K562 (cell line): ENCODE measurements around the gene KIAA0930. TPM values are rescaled to one million over a fixed set of nuclear protein-coding genes. Genes with fewer than 3 reads are reported as not detected.

Experiments
- ATAC-seq: fragments of 200-7000 bp; cut with Tn5 transposase; 3 replicates; pipeline ENCODE4 v1.9.1; 2020; ENCODE audit warnings: moderate library complexity
- BruUV-seq: library from RNA; stranded (reverse); fragments of 400-500 nt; replicated peaks from 2 replicates; lab custom pipeline; 2021; lab: Mats Ljungman, UMichigan
- CTCF ChIA-PET: fragments of 300-600 bp; formaldehyde crosslinking; extraction: SDS; loops from one replicate; lab custom pipeline; 2021; ENCODE audit warnings: low intra/inter-chr PET ratio; lab: Yijun Ruan, JAX
- POLR2A ChIA-PET: fragments of 300-600, 350-650 bp; sonication (Branson Sonifier 250); formaldehyde crosslinking; extraction: SDS; loops from one replicate; lab custom pipeline; 2021; ENCODE audit warnings: antibody characterized with exemption, inconsistent platforms; lab: Yijun Ruan, JAX
- DNase-seq, 4 experiments: peaks; one replicate each; pipeline versions ENCODE4 v3.0.0 to v3.0.0-alpha.2; 2011 to 2018; ENCODE audit warnings: low spot score in 3 of 4, mixed read lengths in 3 of 4; ENCODE audit errors: extremely low read depth in 1 of 4
- FAIRE-seq: peaks from 2 replicates; lab custom pipeline; 2011; peaks lifted over from hg19 to GRCh38; lab: Jason Lieb, UNC
- H2AFZ ChIP-seq: 2 replicates; pipeline ENCODE4 v1.6.0; 2011; ENCODE audit warnings: low read depth, low read length, control low read depth, inconsistent platforms
- H3K27ac ChIP-seq: fragments of 200-600 bp; 3 replicates; pipeline ENCODE4 v1.8.0; 2011; ENCODE audit warnings: low read depth, mild to moderate bottlenecking, control low read depth, inconsistent platforms, low read length, moderate library complexity, mixed read lengths; ENCODE audit errors: extremely low read depth
- H3K27me3 ChIP-seq, 2 experiments: fragments of 300-600 bp in 1 of 2; 2 replicates in 1 of 2; 3 replicates in 1 of 2; pipeline versions ENCODE4 v1.6.0 to v1.8.0; 2011; ENCODE audit warnings: inconsistent platforms in 2 of 2, low read length in 2 of 2, mild to moderate bottlenecking in 1 of 2, mixed read lengths in 1 of 2, moderate library complexity in 1 of 2; ENCODE audit not compliant: control insufficient read depth in 2 of 2, insufficient read depth in 2 of 2
- H3K36me3 ChIP-seq: fragments of 300-600 bp; 3 replicates; pipeline ENCODE4 v1.8.0; 2011; ENCODE audit warnings: mild to moderate bottlenecking, low read length, inconsistent platforms; ENCODE audit not compliant: control insufficient read depth, insufficient read depth
- H3K4me1 ChIP-seq, 2 experiments: fragments of 200-600 bp in 1 of 2; replicated peaks in 1 of 2; 2 replicates in 1 of 2; 3 replicates in 1 of 2; pipeline versions ENCODE4 v1.5.1 to v1.8.0; 2011; ENCODE audit warnings: inconsistent platforms in 2 of 2, low read length in 2 of 2, mild to moderate bottlenecking in 1 of 2, mixed read lengths in 1 of 2, moderate library complexity in 1 of 2; ENCODE audit not compliant: control insufficient read depth in 2 of 2, insufficient read depth in 2 of 2
- H3K4me2 ChIP-seq: 2 replicates; pipeline ENCODE4 v1.6.1; 2011; ENCODE audit warnings: low read length, control low read depth, inconsistent platforms, mixed read lengths; ENCODE audit not compliant: insufficient read depth
- H3K4me3 ChIP-seq: fragments of 200-600 bp; sonication (generic), shearing (Covaris generic); 2 replicates; pipeline ENCODE4 v1.5.1; 2016; ENCODE audit warnings: control low read depth, inconsistent platforms
- H3K79me2 ChIP-seq: fragments of 200-600 bp; 3 replicates; pipeline ENCODE4 v1.8.0; 2011; ENCODE audit warnings: low read length, inconsistent platforms; ENCODE audit not compliant: control insufficient read depth, insufficient read depth
- H3K9ac ChIP-seq, 2 experiments: 2 replicates each; pipeline versions ENCODE4 v1.6.0 to v1.6.1; 2011; ENCODE audit warnings: low read depth in 2 of 2, low read length in 2 of 2, control low read depth in 1 of 2, inconsistent platforms in 1 of 2, mild to moderate bottlenecking in 1 of 2, mixed read lengths in 1 of 2; ENCODE audit not compliant: insufficient read depth in 1 of 2
- H3K9me1 ChIP-seq: one replicate; pipeline ENCODE4 v1.6.0; 2011; ENCODE audit warnings: inconsistent platforms, mild to moderate bottlenecking, low read length, moderate library complexity; ENCODE audit not compliant: control insufficient read depth, insufficient read depth
- H3K9me3 ChIP-seq: replicated peaks from 2 replicates; pipeline ENCODE4 v1.5.1; 2011; ENCODE audit warnings: low read depth, low read length, inconsistent platforms; ENCODE audit not compliant: control insufficient read depth, insufficient read depth
- H4K20me1 ChIP-seq: replicated peaks from 2 replicates; pipeline ENCODE4 v1.6.1; 2011; ENCODE audit warnings: low read length, inconsistent platforms, mixed read lengths; ENCODE audit not compliant: control insufficient read depth, insufficient read depth
- ATF1 ChIP-seq, 2 experiments: fragments of 450-650 bp in 1 of 2; IDR thresholded peaks; 2 replicates each; pipeline ENCODE4 v1.6.1; 2016; ENCODE audit warnings: missing compliant biosample characterization in 1 of 2, missing genetic modification characterization in 1 of 2
- SMARCE1 ChIP-seq: fragments of 450-650 bp; IDR thresholded peaks from 2 replicates; pipeline ENCODE4 v1.7.1; 2016; ENCODE audit warnings: mild to moderate bottlenecking
- WGBS: fragments of 100-300 bp; shearing (Covaris generic); methylation state at CpG from one replicate; pipeline ENCODE4 v1.1.6; 2016; ENCODE audit warnings: low coverage, mixed read lengths; ENCODE audit not compliant: insufficient coverage; ENCODE audit errors: missing lambda C conversion rate; 5-methylcytosine and 5-hydroxymethylcytosine counted together
- in situ Hi-C: fragments of 300-500 bp; cut with MboI; formaldehyde crosslinking; loops from 4 replicates; pipeline ENCODE4 v1.15.0; 2018; ENCODE audit warnings: inconsistent platforms, mixed read lengths
- intact Hi-C: fragments of 100-400 bp; cut with micrococcal nuclease; formaldehyde crosslinking; loops from 2 replicates; pipeline ENCODE4 v1.14.2; 2022
- polyA plus RNA-seq, 8 experiments: library from polyadenylated mRNA; depleted of rRNA in 4 of 8; stranded (reverse) in 5 of 8; unstranded in 3 of 8; fragments of >200 nt; fragmentation: Nextera tagmentation in 2 of 8; fragmentation: Illumina TruSeq in 1 of 8; extraction: Ambion mirVana in 2 of 8; extraction: Trizol in 1 of 8; gene quantifications; 2 replicates each; pipeline versions ENCODE4 v1.2.1 to v1.2.3, GENCODE V29; 2011 to 2014; ENCODE audit warnings: inconsistent platforms in 1 of 8, missing spikeins in 1 of 8
- total RNA-seq, 7 experiments: library from RNA; depleted of rRNA in 6 of 7; stranded (reverse); fragments of >200 nt in 6 of 7; fragmentation: Illumina TruSeq in 2 of 7; extraction: Trizol in 2 of 7; gene quantifications; 2 replicates each; pipeline versions ENCODE4 v1.2.1 to v1.2.3, GENCODE V29; 2011 to 2021; ENCODE audit warnings: low replicate concordance in 1 of 7
- TF ChIP-seq, protein P1 (sequence below), 2 experiments: fragments of 450-650 bp; IDR thresholded peaks; 2 replicates each; pipeline ENCODE4 v1.6.1; 2018; ENCODE audit warnings: mild to moderate bottlenecking in 2 of 2, low read depth in 1 of 2; ENCODE audit not compliant: partially characterized antibody in 2 of 2

Gene KIAA0930
- total and polyA plus RNA-seq, 9 of the 15 experiments (the other 6 are each of a cell fraction or from before 2014, with no cell fraction given), result 0.24 to 12.1 (median 6.4) TPM

DNA sequence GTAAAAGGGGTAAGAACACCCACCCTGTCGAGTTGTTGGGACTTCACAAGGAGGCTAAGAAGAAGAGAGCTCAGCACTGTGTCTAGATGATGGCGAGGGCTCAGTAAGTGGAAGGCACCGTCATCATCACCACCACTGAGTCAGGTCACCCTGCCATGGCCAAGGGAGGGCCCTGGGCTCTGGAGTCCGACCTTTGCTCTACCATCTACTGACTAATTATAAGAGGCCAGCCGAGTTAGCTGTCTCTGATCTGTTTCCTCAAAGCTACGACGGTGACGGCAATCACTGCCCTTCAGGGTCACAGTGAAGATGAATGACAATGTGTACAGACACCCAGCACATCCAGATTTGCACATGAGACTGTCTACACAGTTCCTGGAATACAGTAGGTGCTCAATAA, 29.3 kb downstream of the KIAA0930 start:
- peaks cover 0 to 8% of the 10 kb centered on the region in 2 experiments; a peak in 2 of 5 replicates for H3K27me3 ChIP-seq
- ChIA-PET POLR2A (no interaction called here), CTCF (no interaction called here)
- H3K9me3 ChIP-seq, result no peaks in the 10 kb centered on the region
- peaks cover 0 to 33% of the 10 kb centered on the region in 2 experiments; a peak in 3 of 5 replicates for H3K4me1 ChIP-seq
- H3K4me2 ChIP-seq, result no peak overlapping the region
- WGBS, result 40% methylated on average over 8 of the region's 8 CpGs
- in situ Hi-C loops (no loop called here), intact Hi-C loops (no loop called here)
- ATAC-seq (no peak), FAIRE-seq (no peak), DNase-seq (no peak)
- no peaks in the 10 kb centered on the region for H3K79me2 ChIP-seq
- BruUV-seq, result no TSS peak
- H3K4me3 ChIP-seq, result no peak overlapping the region
- H3K9me1 ChIP-seq, result no peaks in the 10 kb centered on the region
- TF ChIP-seq SMARCE1, result no peak
- no peak for TF ChIP-seq ATF1 (CRISPR knock-in tag; IDR thresholded peaks at IDR 0.05)
- TF ChIP-seq ATF1 (tag; IDR thresholded peaks at IDR 0.05), result no peak
- TF ChIP-seq, protein P1, sequence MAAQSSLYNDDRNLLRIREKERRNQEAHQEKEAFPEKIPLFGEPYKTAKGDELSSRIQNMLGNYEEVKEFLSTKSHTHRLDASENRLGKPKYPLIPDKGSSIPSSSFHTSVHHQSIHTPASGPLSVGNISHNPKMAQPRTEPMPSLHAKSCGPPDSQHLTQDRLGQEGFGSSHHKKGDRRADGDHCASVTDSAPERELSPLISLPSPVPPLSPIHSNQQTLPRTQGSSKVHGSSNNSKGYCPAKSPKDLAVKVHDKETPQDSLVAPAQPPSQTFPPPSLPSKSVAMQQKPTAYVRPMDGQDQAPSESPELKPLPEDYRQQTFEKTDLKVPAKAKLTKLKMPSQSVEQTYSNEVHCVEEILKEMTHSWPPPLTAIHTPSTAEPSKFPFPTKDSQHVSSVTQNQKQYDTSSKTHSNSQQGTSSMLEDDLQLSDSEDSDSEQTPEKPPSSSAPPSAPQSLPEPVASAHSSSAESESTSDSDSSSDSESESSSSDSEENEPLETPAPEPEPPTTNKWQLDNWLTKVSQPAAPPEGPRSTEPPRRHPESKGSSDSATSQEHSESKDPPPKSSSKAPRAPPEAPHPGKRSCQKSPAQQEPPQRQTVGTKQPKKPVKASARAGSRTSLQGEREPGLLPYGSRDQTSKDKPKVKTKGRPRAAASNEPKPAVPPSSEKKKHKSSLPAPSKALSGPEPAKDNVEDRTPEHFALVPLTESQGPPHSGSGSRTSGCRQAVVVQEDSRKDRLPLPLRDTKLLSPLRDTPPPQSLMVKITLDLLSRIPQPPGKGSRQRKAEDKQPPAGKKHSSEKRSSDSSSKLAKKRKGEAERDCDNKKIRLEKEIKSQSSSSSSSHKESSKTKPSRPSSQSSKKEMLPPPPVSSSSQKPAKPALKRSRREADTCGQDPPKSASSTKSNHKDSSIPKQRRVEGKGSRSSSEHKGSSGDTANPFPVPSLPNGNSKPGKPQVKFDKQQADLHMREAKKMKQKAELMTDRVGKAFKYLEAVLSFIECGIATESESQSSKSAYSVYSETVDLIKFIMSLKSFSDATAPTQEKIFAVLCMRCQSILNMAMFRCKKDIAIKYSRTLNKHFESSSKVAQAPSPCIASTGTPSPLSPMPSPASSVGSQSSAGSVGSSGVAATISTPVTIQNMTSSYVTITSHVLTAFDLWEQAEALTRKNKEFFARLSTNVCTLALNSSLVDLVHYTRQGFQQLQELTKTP (IDR thresholded peaks at IDR 0.05; ENCODE audit: low read depth in 1 of 2, partially characterized antibody in 2 of 2), result no peak
- H3K36me3 ChIP-seq, result no peaks in the 10 kb centered on the region
- no peak overlapping the region for H3K9ac ChIP-seq
- H2AFZ ChIP-seq, result no peak overlapping the region
- H4K20me1 ChIP-seq, result peaks cover 18% of the 10 kb centered on the region; the same call in 1 of the 2 replicates
- H3K27ac ChIP-seq, result no peak overlapping the region
